ENCODE measurements around the gene TGFBR3. TPM values are rescaled to one million over a fixed set of nuclear protein-coding genes. Genes with fewer than 3 reads are reported as not detected.

TGFBR3 gene
- total and polyA plus RNA-seq, 2 of the 8 experiments (the other 6 are each of a cell fraction or from before 2014, with no cell fraction given) = 2.0 to 6.1 TPM

DNA sequence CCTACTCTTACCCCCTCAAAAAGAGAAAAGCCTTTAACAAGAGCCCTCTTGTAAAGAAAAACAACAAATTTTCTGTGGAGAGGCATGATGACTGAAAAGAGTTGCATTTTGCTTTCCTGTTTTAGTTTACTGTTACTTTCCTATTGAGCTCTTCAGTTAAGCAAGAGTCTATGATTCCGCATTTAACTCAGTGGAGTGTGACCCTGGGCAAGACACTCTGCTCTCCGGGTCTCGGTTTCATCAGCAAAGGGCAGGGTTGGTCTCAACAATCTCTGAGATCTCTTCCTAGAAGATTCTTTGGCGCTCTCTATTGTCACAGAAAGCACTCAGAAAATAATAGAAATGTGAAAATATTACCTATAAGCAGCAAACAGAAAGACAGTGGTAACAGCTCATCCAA lies 175.7 kb downstream of the TGFBR3 start (continued):
- TF ChIP-seq FOSL1 (IDR thresholded peaks at IDR 0.05; ENCODE audit: insufficient read depth, low read depth, low read length) (no peak), RXRA (IDR thresholded peaks at IDR 0.05; ENCODE audit: insufficient read depth, low read depth, low read length) (no peak), SP1 (IDR thresholded peaks at IDR 0.05; ENCODE audit: low read depth, low read length) (no peak), JUND (IDR thresholded peaks at IDR 0.05; ENCODE audit: low read length) (no peak), TCF12 (IDR thresholded peaks at IDR 0.05; ENCODE audit: low read depth, low read length) (no peak)
- TF ChIP-seq, protein P1, sequence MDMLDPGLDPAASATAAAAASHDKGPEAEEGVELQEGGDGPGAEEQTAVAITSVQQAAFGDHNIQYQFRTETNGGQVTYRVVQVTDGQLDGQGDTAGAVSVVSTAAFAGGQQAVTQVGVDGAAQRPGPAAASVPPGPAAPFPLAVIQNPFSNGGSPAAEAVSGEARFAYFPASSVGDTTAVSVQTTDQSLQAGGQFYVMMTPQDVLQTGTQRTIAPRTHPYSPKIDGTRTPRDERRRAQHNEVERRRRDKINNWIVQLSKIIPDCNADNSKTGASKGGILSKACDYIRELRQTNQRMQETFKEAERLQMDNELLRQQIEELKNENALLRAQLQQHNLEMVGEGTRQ (IDR thresholded peaks at IDR 0.05; ENCODE audit: low read length) = no peak

All from H1 (cell line).